CD4-positive, alpha-beta T cell treated with Interleukin-10 for 1 hour (primary cell): Measurements from ENCODE around the gene TRAT1.

Experiments used
- DNase-seq: peaks from one replicate; pipeline ENCODE4 v3.0.0-alpha.2; 2020

The TRAT1 gene

GRCh38 chr3:108862865-108863798, 40.5 kb downstream of the TRAT1 start:
- peak; percentile 54 for DNase-seq

GRCh38 chr3:108863799-108864135, 41.2 kb downstream of the TRAT1 start:
- no peak for DNase-seq

- no peak for DNase-seq
Observed at GRCh38 chr3:108877901-108878300, 55.3 kb downstream of the TRAT1 start.

GRCh38 chr3:108879915-108880314, 57.3 kb downstream of the TRAT1 start:
- no peak for DNase-seq

GRCh38 chr3:108882762-108883161, 60.2 kb downstream of the TRAT1 start:
- no peak for DNase-seq

- DNase-seq = no peak
Observed at GRCh38 chr3:108883373-108883772, 60.8 kb downstream of the TRAT1 start.

- DNase-seq = no peak
Observed at GRCh38 chr3:108887121-108887520, 64.5 kb downstream of the TRAT1 start.

- DNase-seq = no peak
Observed at GRCh38 chr3:108887777-108888176, 65.2 kb downstream of the TRAT1 start.

GRCh38 chr3:108891833-108892232, 69.2 kb downstream of the TRAT1 start:
- no peak for DNase-seq

- no peak for DNase-seq
Observed at GRCh38 chr3:108894981-108895380, 72.4 kb downstream of the TRAT1 start.

GRCh38 chr3:108897883-108898282, 75.3 kb downstream of the TRAT1 start:
- DNase-seq = no peak

- no peak for DNase-seq
Observed at GRCh38 chr3:108899530-108899929, 76.9 kb downstream of the TRAT1 start.
